Testis (tissue), 3 donors: ENCODE measurements around the gene VMAC. TPM values are rescaled to one million over a fixed set of nuclear protein-coding genes. Genes with fewer than 3 reads are reported as not detected.

ENCODE experiments used
- DNase-seq: peaks from one replicate; pipeline ENCODE4 v3.0.0-alpha.2; 2019
- H3K27ac ChIP-seq, 2 donors: fragments of 200-600 bp; sonication (generic); one replicate each; pipeline ENCODE4 v1.5.1; 2019
- H3K27me3 ChIP-seq: fragments of 200-600 bp; sonication (generic); one replicate; pipeline ENCODE4 v1.5.1; 2019
- H3K36me3 ChIP-seq: fragments of 200-600 bp; sonication (generic); one replicate; pipeline ENCODE4 v1.5.1; 2017; ENCODE audit warnings: low read depth; ENCODE audit errors: missing control alignments
- H3K4me1 ChIP-seq: fragments of 200-600 bp; sonication (generic); one replicate; pipeline ENCODE4 v1.5.1; 2019
- H3K4me3 ChIP-seq, 2 donors: fragments of 200-600 bp; sonication (generic); one replicate each; pipeline ENCODE4 v1.5.1; 2017 to 2019
- H3K9me3 ChIP-seq: fragments of 200-600 bp; sonication (generic); one replicate; pipeline ENCODE4 v1.5.1; 2017
- CTCF ChIP-seq, 3 experiments: fragments of 450-650 bp in 2 of 3; fragments of 200-600 bp in 1 of 3; sonication (generic) in 1 of 3; IDR thresholded peaks; one replicate each; pipeline ENCODE4 v1.5.1; 2016 to 2019; ENCODE audit warnings: antibody characterized with exemption in 3 of 3, mild to moderate bottlenecking in 2 of 3, moderate library complexity in 1 of 3
- POLR2A ChIP-seq: fragments of 450-650 bp; IDR thresholded peaks from one replicate; pipeline ENCODE4 v1.6.1; 2017; ENCODE audit warnings: antibody characterized with exemption, mild to moderate bottlenecking, moderate library complexity
- WGBS, 2 donors: methylation state at CpG; one replicate each; pipeline ENCODE4 v1.1.5; 2018; 5-methylcytosine and 5-hydroxymethylcytosine counted together
- intact Hi-C: fragments of 100-400 bp; cut with DNase I; formaldehyde crosslinking; loops from one replicate; pipeline ENCODE4 v1.15.1; 2023; ENCODE audit warnings: low total_unique reads
- polyA plus RNA-seq: library from polyadenylated mRNA; stranded (reverse); fragments of 350-450 nt; fragmentation: Illumina TruSeq; extraction: RNeasy Lipid Tissue Mini Kit (QIAGEN cat#74804); gene quantifications from one replicate; pipeline ENCODE4 v1.2.3, GENCODE V29; 2014; ENCODE audit warnings: low read depth, low replicate concordance; ENCODE audit not compliant: insufficient read depth
- total RNA-seq, 2 donors: library from RNA; depleted of rRNA; stranded (reverse); fragments of >200 nt; gene quantifications; one replicate each; pipeline ENCODE4 v1.2.3, GENCODE V29; 2016

VMAC gene
- total and polyA plus RNA-seq, 3 donors from 2014 or later: 3.4 to 7.7 (median 7.4) TPM

- intact Hi-C loops: no loop called here
- Histone ChIP-seq H3K27me3 (no peaks in the 10 kb centered on the region), H3K27ac (no peak overlapping the region), H3K4me3 (no peak overlapping the region), H3K4me1 (peaks cover 6% of the 10 kb centered on the region), H3K9me3 (no peaks in the 10 kb centered on the region), H3K36me3 (no peaks in the 10 kb centered on the region)
- DNase-seq: no peak
- TF ChIP-seq POLR2A (no peak), CTCF (IDR thresholded peaks at IDR 0.05) (no peak)
- 81 to 95% methylated on average over 3 to 11 of the region's 11 CpGs for WGBS, 2 donors
Measured at GRCh38 chr19:5941673-5942072, 37.0 kb downstream of the VMAC start.

- no peaks in the 10 kb centered on the region for H3K9me3 ChIP-seq
- no peaks in the 10 kb centered on the region for H3K36me3 ChIP-seq
- H3K27me3 ChIP-seq: no peaks in the 10 kb centered on the region
- DNase-seq: no peak
- peaks cover 19% of the 10 kb centered on the region for H3K4me1 ChIP-seq
- H3K27ac ChIP-seq: no peak overlapping the region
- no peak overlapping the region for H3K4me3 ChIP-seq
- no peak for TF ChIP-seq POLR2A
- no peak for TF ChIP-seq CTCF (IDR thresholded peaks at IDR 0.05)
- 69 to 78% methylated on average over 10 of the region's 10 CpGs for WGBS, 2 donors
- intact Hi-C loops: no loop called here
Measured at GRCh38 chr19:5943045-5943444, 38.4 kb downstream of the VMAC start.

- no peaks in the 10 kb centered on the region for H3K9me3 ChIP-seq
- no peak overlapping the region for H3K4me3 ChIP-seq
- DNase-seq: no peak
- 79% methylated on average over 9 to 10 of the region's 10 CpGs for WGBS, 2 donors
- TF ChIP-seq POLR2A (no peak), CTCF (IDR thresholded peaks at IDR 0.05) (no peak)
- H3K4me1 ChIP-seq: peaks cover 25% of the 10 kb centered on the region
- no peaks in the 10 kb centered on the region for H3K27me3 ChIP-seq
- intact Hi-C loops: no loop called here
- H3K27ac ChIP-seq: no peak overlapping the region
- H3K36me3 ChIP-seq: no peaks in the 10 kb centered on the region
Measured at GRCh38 chr19:5943623-5944022, 39.0 kb downstream of the VMAC start.

- Histone ChIP-seq H3K4me1 (peaks cover 41% of the 10 kb centered on the region), H3K27ac (no peak overlapping the region), H3K4me3 (no peak overlapping the region), H3K36me3 (no peaks in the 10 kb centered on the region), H3K27me3 (no peaks in the 10 kb centered on the region), H3K9me3 (no peaks in the 10 kb centered on the region)
- 33 to 67% methylated on average over 13 of the region's 13 CpGs for WGBS, 2 donors
- peak; percentile 88 for DNase-seq
- intact Hi-C loops: no loop called here
- TF ChIP-seq CTCF (IDR thresholded peaks at IDR 0.05): no peak
- TF ChIP-seq POLR2A: no peak
Measured at GRCh38 chr19:5947435-5947834, 42.8 kb downstream of the VMAC start.

- no peak for DNase-seq
- Histone ChIP-seq H3K36me3 (no peaks in the 10 kb centered on the region), H3K27me3 (no peaks in the 10 kb centered on the region), H3K9me3 (no peaks in the 10 kb centered on the region), H3K27ac (no peak overlapping the region), H3K4me1 (peaks cover 48% of the 10 kb centered on the region), H3K4me3 (no peak overlapping the region)
- intact Hi-C loops: no loop called here
- WGBS, 2 donors: 69 to 70% methylated on average over 13 of the region's 13 CpGs
- TF ChIP-seq CTCF (IDR thresholded peaks at IDR 0.05): no peak
Measured at GRCh38 chr19:5948752-5949564, 44.3 kb downstream of the VMAC start.
